PC-9 (cell line): Measurements from ENCODE around the gene TUBA3D. TPM values are rescaled to one million over a fixed set of nuclear protein-coding genes. Genes with fewer than 3 reads are reported as not detected.
"Not testable (repeated sequence)": the region's sequence is repeated elsewhere in the genome, so short reads cannot be mapped to it uniquely, and the experiment has no call there.

Experiments used
- BruUV-seq: library from RNA; stranded (reverse); fragments of 400-500 nt; replicated peaks from 2 replicates; lab custom pipeline; 2021; lab: Mats Ljungman, UMichigan
- CTCF ChIA-PET: fragments of 300-600 bp; sonication (Branson Sonifier 250); formaldehyde crosslinking; loops from one replicate; lab custom pipeline; 2022; ENCODE audit warnings: antibody characterized with exemption; lab: Charles Lee
- POLR2A ChIA-PET: fragments of 300-600 bp; sonication (Branson Sonifier 250); formaldehyde crosslinking; loops from one replicate; lab custom pipeline; 2022; ENCODE audit warnings: antibody characterized with exemption; ENCODE audit not compliant: unreplicated experiment; lab: Charles Lee
- DNase-seq, 2 experiments: peaks; one replicate each; pipeline versions ENCODE4 v3.0.0 to v3.0.0-alpha.2; 2015 to 2022; ENCODE audit warnings: mixed read lengths in 1 of 2
- H2AFZ ChIP-seq: fragments of 200-600 bp; sonication (generic); 2 replicates; pipeline ENCODE4 v1.8.1; 2017; ENCODE audit warnings: antibody characterized with exemption
- H3F3A ChIP-seq: fragments of 200-600 bp; sonication (generic); 2 replicates; pipeline ENCODE4 v1.8.1; 2017; ENCODE audit warnings: antibody characterized with exemption, mild to moderate bottlenecking, low read depth; ENCODE audit not compliant: insufficient read depth
- H3K27ac ChIP-seq: fragments of 200-600 bp; sonication (generic); 2 replicates; pipeline ENCODE4 v1.6.1; 2016; ENCODE audit warnings: mixed run types
- H3K27me3 ChIP-seq: fragments of 200-600 bp; sonication (generic); 2 replicates; pipeline ENCODE4 v1.6.1; 2016; ENCODE audit warnings: low read depth, mixed run types; ENCODE audit not compliant: insufficient read depth
- H3K36me3 ChIP-seq: fragments of 200-600 bp; sonication (generic); 2 replicates; pipeline ENCODE4 v1.6.1; 2016; ENCODE audit warnings: low read depth, mixed run types
- H3K4me1 ChIP-seq: fragments of 200-600 bp; sonication (generic); replicated peaks from 2 replicates; pipeline ENCODE4 v1.6.1; 2016; ENCODE audit warnings: mixed run types; ENCODE audit not compliant: insufficient read depth
- H3K4me2 ChIP-seq: fragments of 200-600 bp; sonication (generic); 2 replicates; pipeline ENCODE4 v1.6.1; 2017; ENCODE audit warnings: mixed run types
- H3K4me3 ChIP-seq: fragments of 200-600 bp; sonication (generic); 2 replicates; pipeline ENCODE4 v1.6.1; 2016; ENCODE audit warnings: mixed run types
- H3K79me2 ChIP-seq: fragments of 200-600 bp; sonication (generic); 2 replicates; pipeline ENCODE4 v1.6.1; 2017; ENCODE audit warnings: low read depth, mixed run types
- H3K9me2 ChIP-seq: fragments of 200-600 bp; sonication (generic); 2 replicates; pipeline ENCODE4 v1.8.1; 2017; ENCODE audit warnings: mild to moderate bottlenecking; ENCODE audit not compliant: insufficient read depth
- H3K9me3 ChIP-seq: fragments of 200-600 bp; sonication (generic); 2 replicates; pipeline ENCODE4 v1.8.1; 2016; ENCODE audit warnings: low read depth; ENCODE audit not compliant: insufficient read depth
- H4K20me1 ChIP-seq: fragments of 200-600 bp; sonication (generic); 2 replicates; pipeline ENCODE4 v1.8.1; 2017; ENCODE audit not compliant: insufficient read depth
- intact Hi-C: fragments of 100-400 bp; cut with micrococcal nuclease; formaldehyde crosslinking; loops from one replicate; pipeline ENCODE4 v1.10.0; 2022; ENCODE audit not compliant: unreplicated experiment
- total RNA-seq: library from RNA; stranded (reverse); gene quantifications from 2 replicates; pipeline ENCODE4 v1.2.3, GENCODE V29; 2021

TUBA3D gene
- total RNA-seq, 1 experiment from 2014 or later: not detected

DNA sequence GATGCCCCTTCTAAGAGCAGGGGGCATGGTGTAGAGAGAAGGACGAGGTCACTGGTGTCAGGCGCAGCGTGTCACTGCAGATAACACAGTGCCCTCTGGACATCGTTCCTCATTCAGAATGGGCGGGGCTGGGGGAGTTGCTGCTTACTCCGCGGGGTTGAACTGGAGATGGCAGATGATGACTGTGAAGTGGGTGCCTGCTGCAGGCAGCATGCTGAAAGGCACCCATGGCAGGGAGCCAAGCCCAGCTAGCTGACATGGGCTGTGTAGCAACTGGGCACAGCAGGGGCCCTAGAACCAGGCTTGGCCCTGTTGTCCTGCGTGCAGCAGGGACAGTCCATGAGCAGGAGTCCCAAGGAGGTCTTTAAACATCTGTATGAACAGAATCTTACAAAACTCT is 4.3 kb upstream of the TUBA3D start:
- H4K20me1 ChIP-seq, H3K27ac ChIP-seq, H3K9me2 ChIP-seq, DNase-seq, BruUV-seq, H3K36me3 ChIP-seq, POLR2A ChIA-PET, H3K4me3 ChIP-seq, intact Hi-C loops, CTCF ChIA-PET, H3K79me2 ChIP-seq, H3F3A ChIP-seq, H3K27me3 ChIP-seq, H3K4me1 ChIP-seq, H2AFZ ChIP-seq, H3K9me3 ChIP-seq, H3K4me2 ChIP-seq: not testable (repeated sequence)

DNA sequence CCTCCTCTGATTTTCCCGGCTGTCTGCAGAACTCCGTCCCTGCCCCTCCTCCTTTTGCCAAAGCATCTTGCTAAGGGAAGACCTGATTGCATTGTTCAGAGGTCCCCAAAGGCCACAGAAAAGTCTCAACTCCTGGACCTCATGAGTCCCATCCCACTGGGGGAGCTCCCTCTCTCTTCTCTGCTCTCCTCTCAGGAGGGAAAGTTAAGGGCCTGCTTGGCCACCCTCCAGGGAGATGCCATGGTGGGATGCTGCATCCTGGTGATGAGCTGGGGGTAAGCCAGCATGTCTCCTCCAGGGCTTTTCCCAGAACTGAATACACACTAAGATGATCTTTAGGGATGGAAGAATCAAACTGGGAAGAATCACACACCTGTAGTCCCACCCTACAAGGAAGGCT is 2.7 kb upstream of the TUBA3D start:
- H3K4me3 ChIP-seq, H3K4me1 ChIP-seq, H3F3A ChIP-seq, DNase-seq, H3K9me2 ChIP-seq, H2AFZ ChIP-seq, H3K4me2 ChIP-seq, H4K20me1 ChIP-seq, H3K36me3 ChIP-seq, BruUV-seq, H3K79me2 ChIP-seq, CTCF ChIA-PET, intact Hi-C loops, H3K27me3 ChIP-seq, H3K27ac ChIP-seq, H3K9me3 ChIP-seq, POLR2A ChIA-PET: not testable (repeated sequence)

DNA sequence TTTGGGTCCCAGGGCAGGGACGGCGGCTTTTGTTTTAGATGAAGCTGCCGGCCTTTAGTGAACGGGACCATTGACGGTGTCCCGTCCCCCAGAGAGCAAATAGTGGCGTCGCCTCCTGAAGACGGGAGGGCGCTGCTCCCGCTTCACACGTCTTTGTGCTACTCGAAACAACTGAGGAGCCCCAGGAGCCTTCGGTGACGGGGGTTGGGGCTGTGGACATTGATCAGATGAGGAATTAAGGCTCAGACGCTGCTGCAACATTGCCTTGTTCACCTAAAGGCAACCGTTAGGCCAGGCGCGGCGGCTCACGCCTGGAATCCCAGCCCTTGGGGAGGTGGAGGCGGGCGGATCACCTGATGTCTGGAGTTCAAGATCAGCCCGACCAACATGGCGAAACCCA is 444 bp downstream of the TUBA3D start:
- H3K9me3 ChIP-seq, H3K4me2 ChIP-seq, H3K4me1 ChIP-seq, H3K36me3 ChIP-seq, H3K9me2 ChIP-seq, DNase-seq, POLR2A ChIA-PET, H3K27ac ChIP-seq, H3K27me3 ChIP-seq, H3K79me2 ChIP-seq, H2AFZ ChIP-seq, H3F3A ChIP-seq, H4K20me1 ChIP-seq, intact Hi-C loops, BruUV-seq, CTCF ChIA-PET, H3K4me3 ChIP-seq: not testable (repeated sequence)

DNA sequence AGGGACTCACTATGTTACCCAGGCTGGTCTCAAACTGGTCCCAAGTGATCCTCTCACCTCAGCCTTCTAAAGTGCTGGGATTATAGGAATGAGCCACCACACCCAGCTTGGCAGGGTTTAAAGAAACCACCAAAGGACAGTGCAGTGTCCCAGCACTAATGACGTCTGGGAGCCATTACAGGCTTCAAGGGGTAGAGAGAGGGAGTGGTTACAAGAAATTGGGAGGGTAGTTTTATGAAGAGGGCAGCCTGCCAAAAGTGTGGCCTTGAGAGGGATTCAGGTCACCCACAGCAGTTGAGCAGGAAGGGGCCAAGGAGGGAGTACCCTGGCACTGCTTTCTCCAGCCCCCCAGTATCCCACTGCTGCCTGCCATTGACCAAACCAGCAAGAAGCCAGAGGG is 1.3 kb downstream of the TUBA3D start:
- intact Hi-C loops, H3K9me2 ChIP-seq, H3K4me1 ChIP-seq, H3K4me3 ChIP-seq, DNase-seq, H4K20me1 ChIP-seq, BruUV-seq, POLR2A ChIA-PET, H3K27ac ChIP-seq, H3K9me3 ChIP-seq, H2AFZ ChIP-seq, CTCF ChIA-PET, H3K27me3 ChIP-seq, H3K36me3 ChIP-seq, H3K79me2 ChIP-seq, H3K4me2 ChIP-seq, H3F3A ChIP-seq: not testable (repeated sequence)

DNA sequence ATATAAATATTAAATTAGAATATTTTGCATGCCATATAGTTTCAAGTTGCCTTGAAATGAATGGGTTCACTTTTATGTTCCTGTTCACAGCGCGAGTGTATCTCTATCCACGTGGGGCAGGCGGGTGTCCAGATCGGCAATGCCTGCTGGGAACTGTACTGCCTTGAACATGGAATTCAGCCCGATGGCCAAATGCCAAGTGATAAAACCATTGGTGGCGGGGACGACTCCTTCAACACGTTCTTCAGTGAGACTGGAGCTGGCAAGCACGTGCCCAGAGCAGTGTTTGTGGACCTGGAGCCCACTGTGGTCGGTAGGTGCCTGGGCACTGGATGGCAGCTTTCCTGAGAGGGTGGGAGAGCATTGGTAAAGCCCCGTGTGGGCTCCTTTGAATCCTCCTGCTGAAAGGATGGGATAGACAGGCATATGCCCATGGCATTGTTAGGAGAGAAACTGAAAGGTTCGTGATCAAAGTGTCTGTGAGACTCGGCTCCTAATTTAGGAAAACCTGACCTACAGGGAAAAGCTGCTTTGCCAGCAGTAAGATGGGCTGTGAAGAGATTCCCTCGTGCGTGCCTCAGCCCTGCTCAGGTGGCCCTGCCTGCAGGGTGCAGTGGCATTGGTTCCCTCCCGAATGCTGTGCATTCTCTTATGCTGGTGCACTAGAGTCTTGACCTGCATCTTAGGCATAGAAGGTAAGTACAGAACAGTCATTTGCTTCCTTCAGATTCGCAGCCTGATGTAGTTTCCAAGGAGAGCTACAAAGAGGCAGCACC is 2.3 kb downstream of the TUBA3D start:
- H3K9me3 ChIP-seq, H2AFZ ChIP-seq, H3K4me3 ChIP-seq, H3K9me2 ChIP-seq, H3K27ac ChIP-seq, CTCF ChIA-PET, H3K27me3 ChIP-seq, H3K79me2 ChIP-seq, intact Hi-C loops, H3K4me1 ChIP-seq, BruUV-seq, DNase-seq, POLR2A ChIA-PET, H4K20me1 ChIP-seq, H3F3A ChIP-seq, H3K4me2 ChIP-seq, H3K36me3 ChIP-seq: not testable (repeated sequence)

DNA sequence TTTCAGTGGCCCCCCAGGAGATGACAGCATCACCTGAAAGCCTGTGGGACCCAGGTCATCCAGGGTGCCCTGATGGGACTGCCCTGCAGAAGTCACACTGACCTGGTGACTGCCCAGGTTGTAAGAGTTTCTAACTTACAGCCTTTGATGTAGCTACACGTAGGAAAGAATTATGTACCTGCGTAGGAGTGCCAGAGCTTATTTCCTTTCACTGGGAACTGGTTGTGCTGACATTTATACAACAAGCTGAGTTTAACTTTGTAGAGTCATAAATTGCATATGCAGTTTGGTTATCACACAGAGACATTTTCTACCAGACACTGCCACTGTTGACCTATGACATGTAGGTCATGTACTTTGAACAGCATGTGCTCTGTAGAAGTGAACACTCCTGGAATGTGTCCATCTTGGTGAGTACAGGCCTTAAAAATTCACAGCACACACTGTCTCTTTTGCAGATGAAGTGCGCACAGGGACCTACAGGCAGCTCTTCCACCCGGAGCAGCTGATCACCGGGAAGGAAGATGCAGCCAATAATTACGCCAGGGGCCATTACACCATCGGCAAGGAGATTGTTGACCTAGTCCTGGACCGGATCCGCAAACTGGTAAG is 3.0 kb downstream of the TUBA3D start:
- H3K9me2 ChIP-seq, BruUV-seq, H3K4me3 ChIP-seq, H3K36me3 ChIP-seq, POLR2A ChIA-PET, H3K4me2 ChIP-seq, H2AFZ ChIP-seq, H3K27ac ChIP-seq, H3K4me1 ChIP-seq, CTCF ChIA-PET, DNase-seq, H3F3A ChIP-seq, H3K79me2 ChIP-seq, H4K20me1 ChIP-seq, H3K9me3 ChIP-seq, intact Hi-C loops, H3K27me3 ChIP-seq: not testable (repeated sequence)

DNA sequence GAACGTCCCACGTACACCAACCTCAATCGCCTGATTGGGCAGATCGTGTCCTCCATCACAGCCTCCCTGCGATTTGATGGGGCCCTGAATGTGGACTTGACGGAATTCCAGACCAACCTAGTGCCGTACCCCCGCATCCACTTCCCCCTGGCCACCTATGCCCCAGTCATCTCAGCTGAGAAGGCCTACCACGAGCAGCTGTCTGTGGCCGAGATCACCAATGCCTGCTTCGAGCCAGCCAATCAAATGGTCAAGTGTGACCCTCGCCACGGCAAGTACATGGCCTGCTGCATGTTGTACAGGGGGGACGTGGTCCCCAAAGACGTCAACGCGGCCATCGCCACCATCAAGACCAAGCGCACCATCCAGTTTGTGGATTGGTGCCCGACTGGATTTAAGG is 4.4 kb downstream of the TUBA3D start:
- H3K9me3 ChIP-seq, DNase-seq, BruUV-seq, H4K20me1 ChIP-seq, H3K4me3 ChIP-seq, CTCF ChIA-PET, H3K27me3 ChIP-seq, H3K9me2 ChIP-seq, H3K4me1 ChIP-seq, H2AFZ ChIP-seq, H3K4me2 ChIP-seq, POLR2A ChIA-PET, intact Hi-C loops, H3K27ac ChIP-seq, H3K79me2 ChIP-seq, H3F3A ChIP-seq, H3K36me3 ChIP-seq: not testable (repeated sequence)
